B cell (primary cell): Measurements from ENCODE around the gene PARD3. TPM values are rescaled to one million over a fixed set of nuclear protein-coding genes. Genes with fewer than 3 reads are reported as not detected.

Experiments used
- ATAC-seq: fragments of 200-7000 bp; cut with Tn5 transposase; one replicate; pipeline ENCODE4 v1.10.0; 2021; ENCODE audit warnings: low read depth, mild to moderate bottlenecking, moderate number of reproducible peaks, moderate library complexity
- CTCF ChIA-PET: fragments of 350-600 bp; sonication (Branson Sonifier 250); formaldehyde crosslinking; loops from one replicate; lab custom pipeline; 2021; ENCODE audit warnings: antibody characterized with exemption, inconsistent platforms; lab: Charles Lee
- POLR2A ChIA-PET: fragments of 350-600 bp; sonication (Branson Sonifier 250); formaldehyde crosslinking; loops from one replicate; lab custom pipeline; 2021; ENCODE audit warnings: antibody characterized with exemption; lab: Charles Lee
- DNase-seq: peaks from one replicate; pipeline ENCODE4 v3.0.0; 2013
- H2AFZ ChIP-seq: 2 replicates; pipeline ENCODE4 v1.6.1; 2012; ENCODE audit warnings: mild to moderate bottlenecking, low read depth, low read length; ENCODE audit not compliant: insufficient read depth, poor library complexity, severe bottlenecking
- H3K27ac ChIP-seq, 2 donors: 1 replicate in 1 of 2; 2 replicates in 1 of 2; pipeline ENCODE4 v1.5.1; 2012 to 2013; ENCODE audit warnings: low read length in 2 of 2, mild to moderate bottlenecking in 2 of 2, moderate library complexity in 1 of 2
- H3K27me3 ChIP-seq, 4 experiments: fragments of 200-600 bp in 1 of 4; sonication (generic) in 1 of 4; replicated peaks in 1 of 4; 1 replicate in 2 of 4; 2 replicates in 2 of 4; pipeline versions ENCODE4 v1.6.1 to v1.7.0; 2013 to 2016; ENCODE audit warnings: low read length in 3 of 4, mild to moderate bottlenecking in 2 of 4, mixed read lengths in 1 of 4, moderate library complexity in 1 of 4; ENCODE audit not compliant: insufficient read depth in 4 of 4, control insufficient read depth in 3 of 4; ENCODE audit errors: control extremely low read depth in 1 of 4
- H3K36me3 ChIP-seq, 2 experiments: replicated peaks in 1 of 2; 1 replicate in 1 of 2; 2 replicates in 1 of 2; pipeline versions ENCODE4 v1.6.1 to v1.7.1; 2013; ENCODE audit warnings: low read length in 1 of 2; ENCODE audit not compliant: insufficient read depth in 2 of 2, control insufficient read depth in 1 of 2; ENCODE audit errors: control extremely low read depth in 1 of 2, extremely low read depth in 1 of 2
- H3K4me1 ChIP-seq, 2 donors: fragments of 200-600 bp in 1 of 2; sonication (generic) in 1 of 2; 1 replicate in 1 of 2; 2 replicates in 1 of 2; pipeline versions ENCODE4 v1.5.1 to v1.6.1; 2013 to 2017; ENCODE audit warnings: low read length in 2 of 2; ENCODE audit not compliant: control insufficient read depth in 2 of 2, insufficient read depth in 2 of 2
- H3K4me2 ChIP-seq: replicated peaks from 2 replicates; pipeline ENCODE3; 2012; ENCODE audit warnings: mild to moderate bottlenecking, low read depth, low read length; ENCODE audit not compliant: poor library complexity, severe bottlenecking
- H3K4me3 ChIP-seq, 5 experiments: fragments of 200-600 bp in 1 of 5; sonication (generic) in 1 of 5; 1 replicate in 3 of 5; 2 replicates in 2 of 5; pipeline versions ENCODE4 v1.5.1 to v1.7.0; 2011 to 2016; ENCODE audit warnings: low read length in 4 of 5, mild to moderate bottlenecking in 4 of 5, low read depth in 2 of 5, control low read depth in 1 of 5, moderate library complexity in 1 of 5; ENCODE audit not compliant: insufficient read depth in 1 of 5; ENCODE audit errors: control extremely low read depth in 1 of 5, extremely low read depth in 1 of 5
- H3K79me2 ChIP-seq: fragments of 200-600 bp; sonication (generic); one replicate; pipeline ENCODE4 v1.6.0; 2016; ENCODE audit warnings: low read length; ENCODE audit not compliant: control insufficient read depth, insufficient read depth
- H3K9ac ChIP-seq: fragments of 200-600 bp; sonication (generic); 2 replicates; pipeline ENCODE4 v1.6.1; 2017; ENCODE audit warnings: mild to moderate bottlenecking, low read length, moderate library complexity
- H3K9me3 ChIP-seq, 3 donors: one replicate each; pipeline versions ENCODE4 v1.6.1 to v1.7.1; 2013; ENCODE audit warnings: low read length in 2 of 3; ENCODE audit not compliant: control insufficient read depth in 2 of 3, insufficient read depth in 1 of 3; ENCODE audit errors: control extremely low read depth in 1 of 3
- H4K20me1 ChIP-seq: 2 replicates; pipeline ENCODE4 v1.6.0; 2012; ENCODE audit warnings: mild to moderate bottlenecking, low read length; ENCODE audit not compliant: insufficient read depth, control insufficient read depth, poor library complexity, severe bottlenecking
- H3K27ac Mint-ChIP-seq: one replicate; pipeline ENCODE4 v1.8.0; 2021; ENCODE audit warnings: mixed read lengths
- H3K27me3 Mint-ChIP-seq: one replicate; pipeline ENCODE4 v1.8.0; 2021; ENCODE audit warnings: mixed read lengths
- H3K4me1 Mint-ChIP-seq: one replicate; pipeline ENCODE4 v1.8.0; 2021; ENCODE audit warnings: mixed read lengths
- H3K4me3 Mint-ChIP-seq: one replicate; pipeline ENCODE4 v1.8.0; 2021; ENCODE audit warnings: mixed read lengths
- H3K9me3 Mint-ChIP-seq: one replicate; pipeline ENCODE4 v1.8.0; 2022; ENCODE audit warnings: mixed read lengths; ENCODE audit not compliant: insufficient read depth
- EZH2 ChIP-seq: IDR thresholded peaks from 2 replicates; pipeline ENCODE4 v1.6.1; 2012; ENCODE audit warnings: borderline replicate concordance, low read depth, mild to moderate bottlenecking, moderate library complexity, low read length; ENCODE audit not compliant: insufficient read depth, poor library complexity, severe bottlenecking
- WGBS: methylation state at CpG from one replicate; pipeline ENCODE4 v1.1.5; 2013; ENCODE audit warnings: missing lambda C conversion rate; ENCODE audit not compliant: insufficient coverage; 5-methylcytosine and 5-hydroxymethylcytosine counted together
- intact Hi-C: fragments of 100-400 bp; cut with micrococcal nuclease; formaldehyde crosslinking; loops from one replicate; pipeline ENCODE4 v1.10.0; 2022
- polyA plus RNA-seq: library from polyadenylated mRNA; depleted of rRNA; stranded (reverse); fragments of >200 nt; gene quantifications from 2 replicates; pipeline ENCODE4 v1.2.3, GENCODE V29; 2012
- total RNA-seq, 2 donors: library from RNA; stranded (reverse); fragments of 120-200 nt in 1 of 2; gene quantifications; 1 replicate in 1 of 2; 2 replicates in 1 of 2; pipeline versions ENCODE4 v1.2.3 to v1.2.4, GENCODE V29; 2013 to 2022
- TF ChIP-seq, protein P1 (sequence below): fragments of 200-600 bp; IDR thresholded peaks from one replicate; pipeline ENCODE4 v1.8.0; 2022; ENCODE audit warnings: antibody characterized with exemption, mild to moderate bottlenecking

The PARD3 gene
- total and polyA plus RNA-seq, 2 donors (not counting 1 experiment from before 2014, with no cell fraction given) = not detected

DNA sequence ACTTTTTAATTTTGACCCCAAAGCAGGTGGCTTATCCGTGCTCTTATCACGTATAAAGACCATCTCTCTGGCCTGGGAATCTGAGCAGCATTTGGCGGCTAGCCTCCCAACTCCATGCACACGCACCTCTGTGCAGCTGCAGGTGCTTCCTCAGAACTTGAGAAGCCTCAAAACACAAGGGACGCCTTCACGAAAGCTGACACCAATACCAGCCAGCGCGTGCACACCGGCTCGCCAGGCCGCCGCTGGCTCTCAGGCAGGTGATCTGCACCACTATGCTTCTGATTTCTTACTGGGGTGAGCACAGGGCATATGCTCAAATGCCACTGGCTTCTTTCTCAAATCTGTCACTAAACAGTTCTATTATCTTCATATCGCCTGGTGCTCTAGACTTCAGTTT is 145.0 kb downstream of the PARD3 start:
- POLR2A ChIA-PET = no interaction called here
- intact Hi-C loops = no loop called here

DNA sequence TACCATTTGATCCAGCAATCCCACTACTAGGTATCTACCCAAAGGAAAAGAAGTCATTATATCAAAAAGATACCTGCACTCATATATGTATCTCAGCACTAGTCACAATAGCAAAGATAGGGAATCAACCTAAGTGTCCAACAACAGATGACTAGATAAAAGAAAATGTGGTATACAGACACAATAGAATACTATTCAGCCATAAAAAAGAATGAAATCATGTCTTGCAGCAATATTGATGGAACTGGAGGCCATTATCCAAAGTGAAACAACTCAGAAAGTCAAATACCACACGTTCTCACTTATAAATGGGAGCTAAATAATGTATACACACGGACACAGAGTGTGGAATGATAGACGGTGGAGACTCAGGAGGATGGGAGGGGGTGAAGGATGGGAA is 146.0 kb downstream of the PARD3 start:
- ATAC-seq (no peak), DNase-seq (no peak)
- Mint-ChIP-seq H3K4me3 (no peak overlapping the region), H3K27me3 (no peaks in the 10 kb centered on the region), H3K27ac (no peak overlapping the region), H3K9me3 (no peaks in the 10 kb centered on the region), H3K4me1 (no peaks in the 10 kb centered on the region)
- Histone ChIP-seq H3K9me3 (no peaks in the 10 kb centered on the region), H3K79me2 (no peaks in the 10 kb centered on the region), H2AFZ (no peak overlapping the region), H3K4me2 (no peak overlapping the region), H3K27ac (no peak overlapping the region), H3K9ac (no peak overlapping the region), H4K20me1 (no peaks in the 10 kb centered on the region), H3K4me1 (no peaks in the 10 kb centered on the region), H3K36me3 (no peaks in the 10 kb centered on the region), H3K4me3 (no peak overlapping the region), H3K27me3 (no peaks in the 10 kb centered on the region)
- intact Hi-C loops = no loop called here
- ChIA-PET CTCF (no interaction called here), POLR2A (no interaction called here)
- no CpG with 5 or more reads among the region's 3 CpGs for WGBS
- no peak for TF ChIP-seq EZH2
- TF ChIP-seq, protein P1, sequence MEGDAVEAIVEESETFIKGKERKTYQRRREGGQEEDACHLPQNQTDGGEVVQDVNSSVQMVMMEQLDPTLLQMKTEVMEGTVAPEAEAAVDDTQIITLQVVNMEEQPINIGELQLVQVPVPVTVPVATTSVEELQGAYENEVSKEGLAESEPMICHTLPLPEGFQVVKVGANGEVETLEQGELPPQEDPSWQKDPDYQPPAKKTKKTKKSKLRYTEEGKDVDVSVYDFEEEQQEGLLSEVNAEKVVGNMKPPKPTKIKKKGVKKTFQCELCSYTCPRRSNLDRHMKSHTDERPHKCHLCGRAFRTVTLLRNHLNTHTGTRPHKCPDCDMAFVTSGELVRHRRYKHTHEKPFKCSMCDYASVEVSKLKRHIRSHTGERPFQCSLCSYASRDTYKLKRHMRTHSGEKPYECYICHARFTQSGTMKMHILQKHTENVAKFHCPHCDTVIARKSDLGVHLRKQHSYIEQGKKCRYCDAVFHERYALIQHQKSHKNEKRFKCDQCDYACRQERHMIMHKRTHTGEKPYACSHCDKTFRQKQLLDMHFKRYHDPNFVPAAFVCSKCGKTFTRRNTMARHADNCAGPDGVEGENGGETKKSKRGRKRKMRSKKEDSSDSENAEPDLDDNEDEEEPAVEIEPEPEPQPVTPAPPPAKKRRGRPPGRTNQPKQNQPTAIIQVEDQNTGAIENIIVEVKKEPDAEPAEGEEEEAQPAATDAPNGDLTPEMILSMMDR = no peak

More for the DNA sequence above, 145.0 kb downstream of the PARD3 start:
- TF ChIP-seq, protein P1 = no peak
- TF ChIP-seq EZH2 = no peak
- ATAC-seq (no peak), DNase-seq (no peak)
- no peaks in the 10 kb centered on the region for H3K27me3 Mint-ChIP-seq
- Histone ChIP-seq H3K9ac (no peak overlapping the region), H2AFZ (no peak overlapping the region), H3K4me3 (no peak overlapping the region), H3K79me2 (no peaks in the 10 kb centered on the region), H3K36me3 (no peaks in the 10 kb centered on the region), H3K9me3 (no peaks in the 10 kb centered on the region), H4K20me1 (no peaks in the 10 kb centered on the region), H3K4me1 (no peaks in the 10 kb centered on the region), H3K27ac (no peak overlapping the region), H3K27me3 (no peaks in the 10 kb centered on the region), H3K4me2 (no peak overlapping the region)
- H3K27ac Mint-ChIP-seq = no peak overlapping the region
- 31% methylated on average over 12 of the region's 13 CpGs for WGBS
- H3K4me3 Mint-ChIP-seq = no peak overlapping the region
- H3K9me3 Mint-ChIP-seq = no peaks in the 10 kb centered on the region
- CTCF ChIA-PET = no interaction called here
- no peaks in the 10 kb centered on the region for H3K4me1 Mint-ChIP-seq
